Measurements from ENCODE around the gene PLA2G4A. TPM values are rescaled to one million over a fixed set of nuclear protein-coding genes. Genes with fewer than 3 reads are reported as not detected.

Gene PLA2G4A
- total and polyA plus RNA-seq, 7 donors = 3.2 to 51.0 (median 17.2) TPM

DNA sequence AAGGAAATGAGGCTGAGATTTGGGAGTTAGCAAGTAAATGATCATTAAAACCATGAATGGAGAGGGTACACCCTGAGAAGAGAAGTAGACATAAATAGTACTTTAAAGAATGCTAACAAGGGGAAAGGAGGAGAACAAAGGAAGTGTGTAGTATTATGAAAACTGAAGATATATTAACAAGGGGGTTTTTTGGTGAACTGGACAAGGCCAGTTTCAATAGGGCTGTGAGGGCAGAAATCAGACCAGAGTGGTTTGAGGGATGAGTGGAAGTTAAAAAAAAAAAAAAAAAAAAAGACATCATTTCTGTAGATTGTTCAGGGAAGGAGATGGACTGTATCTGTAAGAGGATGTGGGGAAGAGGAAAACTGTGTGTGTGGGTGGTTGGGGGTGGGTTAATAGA lies 137.1 kb downstream of the PLA2G4A start:
- TF ChIP-seq EP300 (IDR thresholded peaks at IDR 0.05) (no peak), POLR2A (IDR thresholded peaks at IDR 0.05) (no peak), POLR2AphosphoS5 (IDR thresholded peaks at IDR 0.05) (no peak)
- TF ChIP-seq, protein P1, sequence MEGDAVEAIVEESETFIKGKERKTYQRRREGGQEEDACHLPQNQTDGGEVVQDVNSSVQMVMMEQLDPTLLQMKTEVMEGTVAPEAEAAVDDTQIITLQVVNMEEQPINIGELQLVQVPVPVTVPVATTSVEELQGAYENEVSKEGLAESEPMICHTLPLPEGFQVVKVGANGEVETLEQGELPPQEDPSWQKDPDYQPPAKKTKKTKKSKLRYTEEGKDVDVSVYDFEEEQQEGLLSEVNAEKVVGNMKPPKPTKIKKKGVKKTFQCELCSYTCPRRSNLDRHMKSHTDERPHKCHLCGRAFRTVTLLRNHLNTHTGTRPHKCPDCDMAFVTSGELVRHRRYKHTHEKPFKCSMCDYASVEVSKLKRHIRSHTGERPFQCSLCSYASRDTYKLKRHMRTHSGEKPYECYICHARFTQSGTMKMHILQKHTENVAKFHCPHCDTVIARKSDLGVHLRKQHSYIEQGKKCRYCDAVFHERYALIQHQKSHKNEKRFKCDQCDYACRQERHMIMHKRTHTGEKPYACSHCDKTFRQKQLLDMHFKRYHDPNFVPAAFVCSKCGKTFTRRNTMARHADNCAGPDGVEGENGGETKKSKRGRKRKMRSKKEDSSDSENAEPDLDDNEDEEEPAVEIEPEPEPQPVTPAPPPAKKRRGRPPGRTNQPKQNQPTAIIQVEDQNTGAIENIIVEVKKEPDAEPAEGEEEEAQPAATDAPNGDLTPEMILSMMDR (IDR thresholded peaks at IDR 0.05) = no peak

DNA sequence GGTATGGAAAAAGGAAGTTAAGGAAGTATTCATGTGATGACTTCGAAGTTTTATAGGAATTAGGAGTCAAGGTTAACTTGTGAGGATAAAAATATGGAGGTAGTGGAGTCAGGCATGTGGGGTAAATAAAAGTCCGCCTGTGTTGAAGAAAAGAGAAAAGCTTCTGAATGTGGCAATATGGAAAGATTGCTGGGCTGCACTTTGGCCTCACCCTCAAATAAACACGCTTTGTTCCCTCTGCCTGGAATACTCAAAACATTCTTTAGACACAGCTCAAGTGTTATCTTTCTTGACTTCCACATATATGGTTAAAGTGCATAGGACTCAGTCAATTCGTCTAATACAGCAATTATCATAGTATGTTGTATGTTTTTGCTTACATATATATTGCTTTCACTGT lies 137.7 kb downstream of the PLA2G4A start:
- H3K27ac ChIP-seq = no peak overlapping the region
- peaks cover 0 to 8% (median 3%) of the 10 kb centered on the region in 4 donors for H3K4me1 ChIP-seq
- H3K9me3 ChIP-seq = no peaks in the 10 kb centered on the region
- peaks cover 0 to 21% (median 2%) of the 10 kb centered on the region in 4 donors for H3K36me3 ChIP-seq
- no peaks in the 10 kb centered on the region for H3K27me3 ChIP-seq
- no peak overlapping the region for H3K4me3 ChIP-seq
- no peak for TF ChIP-seq POLR2A (IDR thresholded peaks at IDR 0.05)
- TF ChIP-seq, protein P1 (IDR thresholded peaks at IDR 0.05) = no peak
- TF ChIP-seq EP300 (IDR thresholded peaks at IDR 0.05) = no peak
- TF ChIP-seq POLR2AphosphoS5 (IDR thresholded peaks at IDR 0.05) = no peak
- DNase-seq = no peak
- intact Hi-C loops (cut with DNase I) = loop anchor here (5.0 kb wide), 1 partner anchor 39 kb away; no protein-coding TSS in a partner anchor
- 60 to 76% methylated on average over 4 of the region's 4 CpGs for WGBS, 2 donors

More for the DNA sequence above, 137.1 kb downstream of the PLA2G4A start:
- H3K9me3 ChIP-seq = no peaks in the 10 kb centered on the region
- intact Hi-C loops (cut with DNase I) = loop anchor here (5.0 kb wide), 1 partner anchor 39 kb away; no protein-coding TSS in a partner anchor
- peaks cover 0 to 8% (median 3%) of the 10 kb centered on the region in 4 donors for H3K4me1 ChIP-seq
- no peak overlapping the region for H3K27ac ChIP-seq
- DNase-seq = no peak
- H3K36me3 ChIP-seq = peaks cover 0 to 21% (median 2%) of the 10 kb centered on the region in 4 donors
- no peaks in the 10 kb centered on the region for H3K27me3 ChIP-seq
- H3K4me3 ChIP-seq = no peak overlapping the region

DNA sequence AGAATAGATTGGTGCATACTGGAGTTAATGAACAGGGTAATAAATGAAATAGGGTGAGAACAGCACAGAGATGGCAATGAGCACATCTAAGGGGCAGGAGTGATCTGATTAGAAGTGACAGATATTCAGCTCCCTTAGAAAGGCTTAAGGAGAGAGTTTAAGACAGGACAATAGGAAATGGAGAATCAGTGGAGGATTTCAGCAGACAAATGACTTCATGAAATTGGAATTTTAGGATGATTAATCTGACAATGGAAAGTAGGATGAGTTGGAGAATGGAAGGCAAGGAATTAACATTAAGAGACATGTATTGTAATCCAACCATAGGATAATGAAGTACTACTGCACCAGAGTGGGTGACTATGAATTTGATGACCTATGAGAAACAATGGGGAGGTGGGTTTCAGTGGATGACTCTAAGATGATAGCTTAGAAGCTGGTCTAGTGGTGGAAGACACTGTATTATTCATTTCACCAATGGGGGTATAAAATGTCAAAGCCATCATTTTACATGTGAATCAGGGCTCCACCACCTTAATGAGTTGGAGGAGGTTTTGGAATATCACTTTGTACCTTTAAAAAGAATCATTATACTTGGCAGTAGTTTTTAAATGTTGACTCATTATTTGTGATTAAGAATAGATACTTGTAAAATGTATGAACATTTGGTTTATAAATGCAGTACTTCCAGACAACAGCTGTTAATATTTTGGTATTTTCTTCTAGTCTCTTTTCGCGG lies 139.1 kb downstream of the PLA2G4A start:
- no peak for TF ChIP-seq EP300 (IDR thresholded peaks at IDR 0.05)
- TF ChIP-seq POLR2AphosphoS5 (IDR thresholded peaks at IDR 0.05) = no peak
- TF ChIP-seq, protein P1 (IDR thresholded peaks at IDR 0.05) = no peak
- no peak for TF ChIP-seq POLR2A (IDR thresholded peaks at IDR 0.05)
- 90 to 95% methylated on average over 2 of the region's 2 CpGs for WGBS, 2 donors
- H3K27me3 ChIP-seq = no peaks in the 10 kb centered on the region

DNA sequence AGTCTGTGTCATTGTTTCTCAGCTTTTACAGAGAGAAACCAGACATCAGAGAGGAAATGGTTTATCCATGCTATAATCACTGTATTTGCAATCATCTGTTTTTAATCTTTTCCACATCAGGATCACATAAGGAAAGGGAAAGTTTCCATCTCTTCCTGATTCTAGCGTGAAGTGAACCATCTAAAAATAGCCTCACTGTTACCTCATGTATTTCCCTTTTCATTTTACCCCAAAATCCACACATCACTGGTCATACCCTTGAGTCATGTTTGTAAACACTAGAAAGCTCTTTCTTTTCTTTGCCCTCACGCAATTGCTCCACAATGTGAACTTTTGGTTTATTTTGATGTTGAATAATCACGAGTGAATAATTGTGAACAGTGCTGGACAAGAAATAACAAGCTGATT lies 146.0 kb downstream of the PLA2G4A start:
- TF ChIP-seq POLR2AphosphoS5 (IDR thresholded peaks at IDR 0.05) (peak in 1 of 4 donors; percentile 70), POLR2A (IDR thresholded peaks at IDR 0.05) (no peak)
- peak overlapping the region; percentile 27 to 84 (median 72) for H3K27ac ChIP-seq
- H3K36me3 ChIP-seq = peaks cover 0 to 3% (median 0%) of the 10 kb centered on the region in 4 donors
- WGBS, 2 donors = 59 to 73% methylated on average over 3 of the region's 3 CpGs
- DNase-seq = no peak
- no peak overlapping the region for H3K4me3 ChIP-seq
- peaks cover 0 to 55% (median 47%) of the 10 kb centered on the region in 4 donors for H3K4me1 ChIP-seq
- H3K9me3 ChIP-seq = no peaks in the 10 kb centered on the region
- intact Hi-C loops (cut with DNase I) = loop anchor here (2.0 kb wide), 1 partner anchor 146 kb away; the partner anchor contains the start of gene PLA2G4A
- H3K27me3 ChIP-seq = no peaks in the 10 kb centered on the region

More for the DNA sequence above, 139.1 kb downstream of the PLA2G4A start:
- no peak for DNase-seq
- Histone ChIP-seq H3K27ac (peak overlapping the region in 1 of 4 donors; percentile 17), H3K4me3 (no peak overlapping the region), H3K4me1 (peaks cover 0 to 8% (median 3%) of the 10 kb centered on the region in 4 donors), H3K9me3 (no peaks in the 10 kb centered on the region), H3K36me3 (peaks cover 0 to 21% (median 2%) of the 10 kb centered on the region in 4 donors)
- intact Hi-C loops (cut with DNase I) = loop anchor here (5.0 kb wide), 1 partner anchor 41 kb away; no protein-coding TSS in a partner anchor

DNA sequence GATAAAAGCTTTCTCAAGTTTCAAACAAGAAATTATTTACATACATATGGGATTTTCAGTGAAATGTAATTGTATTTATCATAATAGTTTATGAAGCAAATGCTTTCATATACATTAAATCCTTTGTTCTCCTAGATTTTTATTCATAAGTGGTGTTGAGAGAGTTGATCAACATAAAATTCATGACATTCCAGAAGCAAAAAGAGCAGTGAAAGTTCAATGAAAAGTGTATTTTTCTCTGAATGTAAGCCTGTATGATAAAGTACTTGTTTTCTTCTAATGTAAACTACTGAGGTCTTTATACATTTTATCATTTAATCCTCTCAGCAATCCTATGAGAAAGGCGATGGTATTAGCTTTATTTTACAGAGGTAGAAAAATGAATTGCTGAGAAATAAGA lies 146.5 kb downstream of the PLA2G4A start:
- TF ChIP-seq EP300 (IDR thresholded peaks at IDR 0.05) (no peak), POLR2AphosphoS5 (IDR thresholded peaks at IDR 0.05) (no peak), POLR2A (IDR thresholded peaks at IDR 0.05) (no peak)
- TF ChIP-seq, protein P1 (IDR thresholded peaks at IDR 0.05) = no peak
- 69 to 76% methylated on average over 1 of the region's 1 CpG for WGBS, 2 donors
- H3K9me3 ChIP-seq = no peaks in the 10 kb centered on the region
- intact Hi-C loops (cut with DNase I) = loop anchor here (2.0 kb wide), 1 partner anchor 146 kb away; the partner anchor contains the start of gene PLA2G4A
- H3K4me1 ChIP-seq = peaks cover 0 to 56% (median 48%) of the 10 kb centered on the region in 4 donors
- no peak overlapping the region for H3K4me3 ChIP-seq
- peak overlapping the region in 3 of 4 donors; percentile 70 to 84 (median 75) for H3K27ac ChIP-seq
- no peaks in the 10 kb centered on the region for H3K27me3 ChIP-seq
- no peak for DNase-seq
- H3K36me3 ChIP-seq = peaks cover 0 to 3% (median 0%) of the 10 kb centered on the region in 4 donors

Measured in sigmoid colon (tissue), 7 donors.